HEK293 (cell line): ENCODE measurements around the gene B9D1.

Experiments used
- GLIS2 ChIP-seq: fragments of 450-650 bp; formaldehyde crosslinking; IDR thresholded peaks from 2 replicates; pipeline ENCODE4 v1.5.1; 2016; ENCODE audit warnings: missing biosample characterization, missing genetic modification characterization
- KLF9 ChIP-seq: fragments of 450-650 bp; formaldehyde crosslinking; IDR thresholded peaks from 2 replicates; pipeline ENCODE4 v1.5.1; 2016; ENCODE audit warnings: missing biosample characterization, missing genetic modification characterization, low read depth
- OSR2 ChIP-seq: fragments of 450-650 bp; formaldehyde crosslinking; IDR thresholded peaks from 2 replicates; pipeline ENCODE4 v1.5.1; 2016; ENCODE audit warnings: missing biosample characterization, missing genetic modification characterization
- SALL2 ChIP-seq: fragments of 450-650 bp; formaldehyde crosslinking; IDR thresholded peaks from 2 replicates; pipeline ENCODE4 v1.5.0; 2017; ENCODE audit warnings: missing biosample characterization, mild to moderate bottlenecking, missing genetic modification characterization, borderline replicate concordance
- ZIC2 ChIP-seq: fragments of 450-650 bp; formaldehyde crosslinking; IDR thresholded peaks from 2 replicates; pipeline ENCODE4 v1.5.1; 2016; ENCODE audit warnings: missing biosample characterization, missing genetic modification characterization
- ZNF133 ChIP-seq: fragments of 450-650 bp; formaldehyde crosslinking; IDR thresholded peaks from 2 replicates; pipeline ENCODE4 v1.5.1; 2016; ENCODE audit warnings: missing biosample characterization, missing genetic modification characterization
- ZNF214 ChIP-seq: fragments of 450-650 bp; formaldehyde crosslinking; IDR thresholded peaks from 2 replicates; pipeline ENCODE4 v1.5.1; 2017; ENCODE audit warnings: missing biosample characterization, mild to moderate bottlenecking, missing genetic modification characterization, borderline replicate concordance
- ZNF221 ChIP-seq: fragments of 450-650 bp; formaldehyde crosslinking; IDR thresholded peaks from 2 replicates; pipeline ENCODE4 v1.5.1; 2017; ENCODE audit warnings: missing biosample characterization, missing genetic modification characterization, borderline replicate concordance
- ZNF529 ChIP-seq: fragments of 450-650 bp; formaldehyde crosslinking; IDR thresholded peaks from 2 replicates; pipeline ENCODE4 v1.5.1; 2017; ENCODE audit warnings: missing genetic modification characterization, missing biosample characterization; ENCODE audit not compliant: insufficient replicate concordance
- ZNF549 ChIP-seq: fragments of 450-650 bp; IDR thresholded peaks from 2 replicates; pipeline ENCODE4 v1.5.1; 2018; ENCODE audit warnings: missing biosample characterization, missing genetic modification characterization, mild to moderate bottlenecking, inconsistent platforms, moderate library complexity
- ZNF585B ChIP-seq: fragments of 450-650 bp; formaldehyde crosslinking; IDR thresholded peaks from 2 replicates; pipeline ENCODE4 v1.5.1; 2016; ENCODE audit warnings: missing biosample characterization, missing genetic modification characterization
- ZNF600 ChIP-seq: fragments of 450-650 bp; formaldehyde crosslinking; IDR thresholded peaks from 2 replicates; pipeline ENCODE4 v1.5.1; 2016; ENCODE audit warnings: missing biosample characterization, missing genetic modification characterization
- ZNF785 ChIP-seq: fragments of 450-650 bp; formaldehyde crosslinking; IDR thresholded peaks from 2 replicates; pipeline ENCODE4 v1.5.1; 2016; ENCODE audit warnings: missing biosample characterization, missing genetic modification characterization
- TF ChIP-seq, protein P1 (sequence below): fragments of 450-650 bp; formaldehyde crosslinking; IDR thresholded peaks from 2 replicates; pipeline ENCODE4 v1.5.1; 2017; ENCODE audit warnings: missing biosample characterization, missing genetic modification characterization
- TF ChIP-seq, protein P2 (sequence below): fragments of 450-650 bp; formaldehyde crosslinking; IDR thresholded peaks from 2 replicates; pipeline ENCODE4 v1.5.1; 2016; ENCODE audit warnings: missing biosample characterization, missing genetic modification characterization
- TF ChIP-seq, protein P3 (sequence below): fragments of 450-650 bp; formaldehyde crosslinking; IDR thresholded peaks from 2 replicates; pipeline ENCODE4 v1.5.0; 2017; ENCODE audit warnings: missing biosample characterization, missing genetic modification characterization, borderline replicate concordance
- TF ChIP-seq, protein P4 (sequence below): fragments of 450-650 bp; formaldehyde crosslinking; IDR thresholded peaks from 2 replicates; pipeline ENCODE4 v1.5.1; 2016; ENCODE audit warnings: missing biosample characterization, missing genetic modification characterization
- TF ChIP-seq, protein P5 (sequence below): fragments of 450-650 bp; formaldehyde crosslinking; IDR thresholded peaks from 2 replicates; pipeline ENCODE4 v1.5.1; 2016; ENCODE audit warnings: missing biosample characterization, missing genetic modification characterization
- TF ChIP-seq, protein P6 (sequence below): fragments of 450-650 bp; formaldehyde crosslinking; conservative IDR thresholded peaks from 2 replicates; pipeline ENCODE4 v1.5.1; 2016; ENCODE audit warnings: low read depth, missing biosample characterization, missing genetic modification characterization
- TF ChIP-seq, protein P7 (sequence below): fragments of 450-650 bp; formaldehyde crosslinking; conservative IDR thresholded peaks from 2 replicates; pipeline ENCODE4 v1.5.1; 2016; ENCODE audit warnings: low read depth, missing biosample characterization, missing genetic modification characterization

The B9D1 gene

DNA sequence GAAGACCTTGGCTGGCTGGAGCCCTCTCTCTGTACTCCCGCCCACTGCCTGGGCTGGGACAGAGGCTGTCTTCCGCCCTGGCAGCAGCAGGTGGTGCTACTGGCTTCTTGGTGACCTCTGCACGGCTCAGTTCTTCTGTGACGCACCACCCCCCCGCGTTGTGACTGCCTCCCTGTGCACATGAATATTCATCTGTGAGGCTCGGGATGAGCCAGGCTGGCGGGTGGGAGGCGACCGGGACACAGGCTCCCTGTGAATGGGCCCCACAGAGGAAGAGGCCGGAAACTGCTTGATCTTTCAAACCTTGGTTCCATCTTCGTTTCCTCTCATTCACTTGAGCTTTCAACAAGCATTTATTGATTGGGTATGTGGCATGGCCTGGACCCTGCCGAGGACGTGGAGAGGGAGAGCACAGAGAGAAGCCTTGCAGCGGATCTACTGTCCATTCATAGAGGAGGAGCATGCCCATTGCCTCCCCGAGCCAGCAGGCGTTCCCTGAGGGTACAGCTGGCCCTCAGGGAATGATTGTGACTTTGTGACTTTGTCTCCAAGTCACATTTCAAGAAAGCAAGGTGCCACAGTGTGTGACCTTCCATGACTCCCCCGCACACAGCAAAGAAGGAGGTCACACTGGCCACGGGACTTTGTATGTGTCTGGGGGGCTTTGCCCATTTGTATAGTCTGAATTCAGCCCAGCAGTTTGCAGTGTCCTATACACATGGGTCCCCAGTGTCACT, 45.0 kb downstream of the B9D1 start (continued):
- TF ChIP-seq, protein P1, sequence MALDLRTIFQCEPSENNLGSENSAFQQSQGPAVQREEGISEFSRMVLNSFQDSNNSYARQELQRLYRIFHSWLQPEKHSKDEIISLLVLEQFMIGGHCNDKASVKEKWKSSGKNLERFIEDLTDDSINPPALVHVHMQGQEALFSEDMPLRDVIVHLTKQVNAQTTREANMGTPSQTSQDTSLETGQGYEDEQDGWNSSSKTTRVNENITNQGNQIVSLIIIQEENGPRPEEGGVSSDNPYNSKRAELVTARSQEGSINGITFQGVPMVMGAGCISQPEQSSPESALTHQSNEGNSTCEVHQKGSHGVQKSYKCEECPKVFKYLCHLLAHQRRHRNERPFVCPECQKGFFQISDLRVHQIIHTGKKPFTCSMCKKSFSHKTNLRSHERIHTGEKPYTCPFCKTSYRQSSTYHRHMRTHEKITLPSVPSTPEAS (tag by site-specific recombination), result no peak
- TF ChIP-seq, protein P2, sequence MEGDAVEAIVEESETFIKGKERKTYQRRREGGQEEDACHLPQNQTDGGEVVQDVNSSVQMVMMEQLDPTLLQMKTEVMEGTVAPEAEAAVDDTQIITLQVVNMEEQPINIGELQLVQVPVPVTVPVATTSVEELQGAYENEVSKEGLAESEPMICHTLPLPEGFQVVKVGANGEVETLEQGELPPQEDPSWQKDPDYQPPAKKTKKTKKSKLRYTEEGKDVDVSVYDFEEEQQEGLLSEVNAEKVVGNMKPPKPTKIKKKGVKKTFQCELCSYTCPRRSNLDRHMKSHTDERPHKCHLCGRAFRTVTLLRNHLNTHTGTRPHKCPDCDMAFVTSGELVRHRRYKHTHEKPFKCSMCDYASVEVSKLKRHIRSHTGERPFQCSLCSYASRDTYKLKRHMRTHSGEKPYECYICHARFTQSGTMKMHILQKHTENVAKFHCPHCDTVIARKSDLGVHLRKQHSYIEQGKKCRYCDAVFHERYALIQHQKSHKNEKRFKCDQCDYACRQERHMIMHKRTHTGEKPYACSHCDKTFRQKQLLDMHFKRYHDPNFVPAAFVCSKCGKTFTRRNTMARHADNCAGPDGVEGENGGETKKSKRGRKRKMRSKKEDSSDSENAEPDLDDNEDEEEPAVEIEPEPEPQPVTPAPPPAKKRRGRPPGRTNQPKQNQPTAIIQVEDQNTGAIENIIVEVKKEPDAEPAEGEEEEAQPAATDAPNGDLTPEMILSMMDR (tag by site-specific recombination), result peak; percentile 78
- TF ChIP-seq ZNF214 (no peak), GLIS2 (tag by site-specific recombination) (peak; percentile 62), ZNF529 (tag by site-specific recombination) (no peak), KLF9 (tag by site-specific recombination) (peak; percentile 45; the same call in 1 of the 2 replicates), ZNF549 (tag by site-specific recombination) (no peak), ZNF600 (tag by site-specific recombination) (peak; percentile 42; the same call in 1 of the 2 replicates), ZIC2 (peak; percentile 87), OSR2 (tag by site-specific recombination) (peak; percentile 95), ZNF221 (no peak), ZNF133 (tag by site-specific recombination) (no peak), ZNF785 (tag by site-specific recombination) (no peak), ZNF585B (tag by site-specific recombination) (no peak), SALL2 (tag by site-specific recombination) (no peak)
- TF ChIP-seq, protein P3, sequence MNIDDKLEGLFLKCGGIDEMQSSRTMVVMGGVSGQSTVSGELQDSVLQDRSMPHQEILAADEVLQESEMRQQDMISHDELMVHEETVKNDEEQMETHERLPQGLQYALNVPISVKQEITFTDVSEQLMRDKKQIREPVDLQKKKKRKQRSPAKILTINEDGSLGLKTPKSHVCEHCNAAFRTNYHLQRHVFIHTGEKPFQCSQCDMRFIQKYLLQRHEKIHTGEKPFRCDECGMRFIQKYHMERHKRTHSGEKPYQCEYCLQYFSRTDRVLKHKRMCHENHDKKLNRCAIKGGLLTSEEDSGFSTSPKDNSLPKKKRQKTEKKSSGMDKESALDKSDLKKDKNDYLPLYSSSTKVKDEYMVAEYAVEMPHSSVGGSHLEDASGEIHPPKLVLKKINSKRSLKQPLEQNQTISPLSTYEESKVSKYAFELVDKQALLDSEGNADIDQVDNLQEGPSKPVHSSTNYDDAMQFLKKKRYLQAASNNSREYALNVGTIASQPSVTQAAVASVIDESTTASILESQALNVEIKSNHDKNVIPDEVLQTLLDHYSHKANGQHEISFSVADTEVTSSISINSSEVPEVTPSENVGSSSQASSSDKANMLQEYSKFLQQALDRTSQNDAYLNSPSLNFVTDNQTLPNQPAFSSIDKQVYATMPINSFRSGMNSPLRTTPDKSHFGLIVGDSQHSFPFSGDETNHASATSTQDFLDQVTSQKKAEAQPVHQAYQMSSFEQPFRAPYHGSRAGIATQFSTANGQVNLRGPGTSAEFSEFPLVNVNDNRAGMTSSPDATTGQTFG (tag by site-specific recombination), result no peak
- TF ChIP-seq, protein P4, sequence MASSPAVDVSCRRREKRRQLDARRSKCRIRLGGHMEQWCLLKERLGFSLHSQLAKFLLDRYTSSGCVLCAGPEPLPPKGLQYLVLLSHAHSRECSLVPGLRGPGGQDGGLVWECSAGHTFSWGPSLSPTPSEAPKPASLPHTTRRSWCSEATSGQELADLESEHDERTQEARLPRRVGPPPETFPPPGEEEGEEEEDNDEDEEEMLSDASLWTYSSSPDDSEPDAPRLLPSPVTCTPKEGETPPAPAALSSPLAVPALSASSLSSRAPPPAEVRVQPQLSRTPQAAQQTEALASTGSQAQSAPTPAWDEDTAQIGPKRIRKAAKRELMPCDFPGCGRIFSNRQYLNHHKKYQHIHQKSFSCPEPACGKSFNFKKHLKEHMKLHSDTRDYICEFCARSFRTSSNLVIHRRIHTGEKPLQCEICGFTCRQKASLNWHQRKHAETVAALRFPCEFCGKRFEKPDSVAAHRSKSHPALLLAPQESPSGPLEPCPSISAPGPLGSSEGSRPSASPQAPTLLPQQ (tag by site-specific recombination), result peak; percentile 84
- TF ChIP-seq, protein P5, sequence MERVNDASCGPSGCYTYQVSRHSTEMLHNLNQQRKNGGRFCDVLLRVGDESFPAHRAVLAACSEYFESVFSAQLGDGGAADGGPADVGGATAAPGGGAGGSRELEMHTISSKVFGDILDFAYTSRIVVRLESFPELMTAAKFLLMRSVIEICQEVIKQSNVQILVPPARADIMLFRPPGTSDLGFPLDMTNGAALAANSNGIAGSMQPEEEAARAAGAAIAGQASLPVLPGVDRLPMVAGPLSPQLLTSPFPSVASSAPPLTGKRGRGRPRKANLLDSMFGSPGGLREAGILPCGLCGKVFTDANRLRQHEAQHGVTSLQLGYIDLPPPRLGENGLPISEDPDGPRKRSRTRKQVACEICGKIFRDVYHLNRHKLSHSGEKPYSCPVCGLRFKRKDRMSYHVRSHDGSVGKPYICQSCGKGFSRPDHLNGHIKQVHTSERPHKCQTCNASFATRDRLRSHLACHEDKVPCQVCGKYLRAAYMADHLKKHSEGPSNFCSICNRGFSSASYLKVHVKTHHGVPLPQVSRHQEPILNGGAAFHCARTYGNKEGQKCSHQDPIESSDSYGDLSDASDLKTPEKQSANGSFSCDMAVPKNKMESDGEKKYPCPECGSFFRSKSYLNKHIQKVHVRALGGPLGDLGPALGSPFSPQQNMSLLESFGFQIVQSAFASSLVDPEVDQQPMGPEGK, result peak; percentile 34; the same call in 1 of the 2 replicates
- TF ChIP-seq, protein P6, sequence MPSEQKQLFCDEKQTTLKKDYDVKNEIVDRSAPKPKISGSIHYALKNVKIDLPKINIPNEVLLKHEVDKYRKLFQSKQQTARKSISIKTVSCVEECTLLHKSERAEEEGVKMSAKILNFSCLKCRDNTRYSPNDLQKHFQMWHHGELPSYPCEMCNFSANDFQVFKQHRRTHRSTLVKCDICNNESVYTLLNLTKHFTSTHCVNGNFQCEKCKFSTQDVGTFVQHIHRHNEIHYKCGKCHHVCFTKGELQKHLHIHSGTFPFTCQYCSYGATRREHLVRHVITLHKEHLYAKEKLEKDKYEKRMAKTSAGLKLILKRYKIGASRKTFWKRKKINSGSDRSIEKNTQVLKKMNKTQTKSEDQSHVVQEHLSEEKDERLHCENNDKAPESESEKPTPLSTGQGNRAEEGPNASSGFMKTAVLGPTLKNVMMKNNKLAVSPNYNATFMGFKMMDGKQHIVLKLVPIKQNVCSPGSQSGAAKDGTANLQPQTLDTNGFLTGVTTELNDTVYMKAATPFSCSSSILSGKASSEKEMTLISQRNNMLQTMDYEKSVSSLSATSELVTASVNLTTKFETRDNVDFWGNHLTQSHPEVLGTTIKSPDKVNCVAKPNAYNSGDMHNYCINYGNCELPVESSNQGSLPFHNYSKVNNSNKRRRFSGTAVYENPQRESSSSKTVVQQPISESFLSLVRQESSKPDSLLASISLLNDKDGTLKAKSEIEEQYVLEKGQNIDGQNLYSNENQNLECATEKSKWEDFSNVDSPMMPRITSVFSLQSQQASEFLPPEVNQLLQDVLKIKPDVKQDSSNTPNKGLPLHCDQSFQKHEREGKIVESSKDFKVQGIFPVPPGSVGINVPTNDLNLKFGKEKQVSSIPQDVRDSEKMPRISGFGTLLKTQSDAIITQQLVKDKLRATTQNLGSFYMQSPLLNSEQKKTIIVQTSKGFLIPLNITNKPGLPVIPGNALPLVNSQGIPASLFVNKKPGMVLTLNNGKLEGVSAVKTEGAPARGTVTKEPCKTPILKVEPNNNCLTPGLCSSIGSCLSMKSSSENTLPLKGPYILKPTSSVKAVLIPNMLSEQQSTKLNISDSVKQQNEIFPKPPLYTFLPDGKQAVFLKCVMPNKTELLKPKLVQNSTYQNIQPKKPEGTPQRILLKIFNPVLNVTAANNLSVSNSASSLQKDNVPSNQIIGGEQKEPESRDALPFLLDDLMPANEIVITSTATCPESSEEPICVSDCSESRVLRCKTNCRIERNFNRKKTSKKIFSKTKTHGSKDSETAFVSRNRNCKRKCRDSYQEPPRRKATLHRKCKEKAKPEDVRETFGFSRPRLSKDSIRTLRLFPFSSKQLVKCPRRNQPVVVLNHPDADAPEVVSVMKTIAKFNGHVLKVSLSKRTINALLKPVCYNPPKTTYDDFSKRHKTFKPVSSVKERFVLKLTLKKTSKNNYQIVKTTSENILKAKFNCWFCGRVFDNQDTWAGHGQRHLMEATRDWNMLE, result no peak
- TF ChIP-seq, protein P7, sequence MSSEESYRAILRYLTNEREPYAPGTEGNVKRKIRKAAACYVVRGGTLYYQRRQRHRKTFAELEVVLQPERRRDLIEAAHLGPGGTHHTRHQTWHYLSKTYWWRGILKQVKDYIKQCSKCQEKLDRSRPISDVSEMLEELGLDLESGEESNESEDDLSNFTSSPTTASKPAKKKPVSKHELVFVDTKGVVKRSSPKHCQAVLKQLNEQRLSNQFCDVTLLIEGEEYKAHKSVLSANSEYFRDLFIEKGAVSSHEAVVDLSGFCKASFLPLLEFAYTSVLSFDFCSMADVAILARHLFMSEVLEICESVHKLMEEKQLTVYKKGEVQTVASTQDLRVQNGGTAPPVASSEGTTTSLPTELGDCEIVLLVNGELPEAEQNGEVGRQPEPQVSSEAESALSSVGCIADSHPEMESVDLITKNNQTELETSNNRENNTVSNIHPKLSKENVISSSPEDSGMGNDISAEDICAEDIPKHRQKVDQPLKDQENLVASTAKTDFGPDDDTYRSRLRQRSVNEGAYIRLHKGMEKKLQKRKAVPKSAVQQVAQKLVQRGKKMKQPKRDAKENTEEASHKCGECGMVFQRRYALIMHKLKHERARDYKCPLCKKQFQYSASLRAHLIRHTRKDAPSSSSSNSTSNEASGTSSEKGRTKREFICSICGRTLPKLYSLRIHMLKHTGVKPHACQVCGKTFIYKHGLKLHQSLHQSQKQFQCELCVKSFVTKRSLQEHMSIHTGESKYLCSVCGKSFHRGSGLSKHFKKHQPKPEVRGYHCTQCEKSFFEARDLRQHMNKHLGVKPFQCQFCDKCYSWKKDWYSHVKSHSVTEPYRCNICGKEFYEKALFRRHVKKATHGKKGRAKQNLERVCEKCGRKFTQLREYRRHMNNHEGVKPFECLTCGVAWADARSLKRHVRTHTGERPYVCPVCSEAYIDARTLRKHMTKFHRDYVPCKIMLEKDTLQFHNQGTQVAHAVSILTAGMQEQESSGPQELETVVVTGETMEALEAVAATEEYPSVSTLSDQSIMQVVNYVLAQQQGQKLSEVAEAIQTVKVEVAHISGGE (tag by site-specific recombination), result peak; percentile 85
